ENCODE results near the gene KCNQ1OT1. TPM values are rescaled to one million over a fixed set of nuclear protein-coding genes. Genes with fewer than 3 reads are reported as not detected.

Gene KCNQ1OT1
- total RNA-seq, 1 donor from 2014 or later = 0.57 TPM

GRCh38 chr11:2691991-2692875 is 7.6 kb downstream of the KCNQ1OT1 start:
- intact Hi-C loops (cut with DNase I) = loop anchor here (10.0 kb wide), 1 partner anchor 193 kb away; the partner anchor contains the start of gene CDKN1C
- peak; percentile 55 for DNase-seq (ENCODE audit: low spot score)

- intact Hi-C loops (cut with DNase I) = loop anchor here (10.0 kb wide), 1 partner anchor 193 kb away; the partner anchor contains the start of gene CDKN1C
- peak; percentile 44 for DNase-seq (ENCODE audit: low spot score)
Observed at GRCh38 chr11:2691355-2691761, 8.4 kb downstream of the KCNQ1OT1 start.

- intact Hi-C loops (cut with DNase I) = loop anchor here (10.0 kb wide), 1 partner anchor 194 kb away; the partner anchor contains the start of gene CDKN1C
Observed at GRCh38 chr11:2690596-2691354, 9.0 kb downstream of the KCNQ1OT1 start.

GRCh38 chr11:2689651-2690575 is 9.9 kb downstream of the KCNQ1OT1 start:
- DNase-seq (ENCODE audit: low spot score) = peak; percentile 60
- intact Hi-C loops (cut with DNase I) = loop anchor here (10.0 kb wide), 1 partner anchor 195 kb away; the partner anchor contains the start of gene CDKN1C

More at GRCh38 chr11:2690596-2691354, 9.0 kb downstream of the KCNQ1OT1 start:
- DNase-seq (ENCODE audit: low spot score) = peak; percentile 50

- intact Hi-C loops (cut with DNase I) = no loop called here
Observed at GRCh38 chr11:2688381-2689231, 11.2 kb downstream of the KCNQ1OT1 start.

GRCh38 chr11:2687782-2688191 is 12.0 kb downstream of the KCNQ1OT1 start:
- peak; percentile 59 for DNase-seq (ENCODE audit: low spot score)
- intact Hi-C loops (cut with DNase I) = no loop called here

More at GRCh38 chr11:2688381-2689231, 11.2 kb downstream of the KCNQ1OT1 start:
- peak; percentile 67 for DNase-seq (ENCODE audit: low spot score)

GRCh38 chr11:2687223-2687530 is 12.6 kb downstream of the KCNQ1OT1 start:
- intact Hi-C loops (cut with DNase I) = no loop called here
- DNase-seq (ENCODE audit: low spot score) = peak; percentile 69

GRCh38 chr11:2686360-2687222 is 13.2 kb downstream of the KCNQ1OT1 start:
- peak; percentile 44 for DNase-seq (ENCODE audit: low spot score)
- intact Hi-C loops (cut with DNase I) = no loop called here

- intact Hi-C loops (cut with DNase I) = loop anchor here (2.0 kb wide), 1 partner anchor 45 kb away; no protein-coding TSS in a partner anchor
- peak; percentile 47 for DNase-seq (ENCODE audit: low spot score)
Observed at GRCh38 chr11:2685566-2686359, 14.0 kb downstream of the KCNQ1OT1 start.

GRCh38 chr11:2685051-2685450 is 14.7 kb downstream of the KCNQ1OT1 start:
- intact Hi-C loops (cut with DNase I) = loop anchor here (2.0 kb wide), 1 partner anchor 46 kb away; no protein-coding TSS in a partner anchor

GRCh38 chr11:2684581-2684980 is 15.2 kb downstream of the KCNQ1OT1 start:
- peak; percentile 39 for DNase-seq (ENCODE audit: low spot score)
- intact Hi-C loops (cut with DNase I) = loop anchor here (2.0 kb wide), 1 partner anchor 46 kb away; no protein-coding TSS in a partner anchor

More at GRCh38 chr11:2685051-2685450, 14.7 kb downstream of the KCNQ1OT1 start:
- peak; percentile 44 for DNase-seq (ENCODE audit: low spot score)

GRCh38 chr11:2683806-2684205 is 16.0 kb downstream of the KCNQ1OT1 start:
- intact Hi-C loops (cut with DNase I) = loop anchor here (2.0 kb wide), 1 partner anchor 47 kb away; no protein-coding TSS in a partner anchor
- peak; percentile 38 for DNase-seq (ENCODE audit: low spot score)

GRCh38 chr11:2681408-2682145 is 18.2 kb downstream of the KCNQ1OT1 start:
- no peak for DNase-seq (ENCODE audit: low spot score)
- intact Hi-C loops (cut with DNase I) = no loop called here

GRCh38 chr11:2679011-2679676 is 20.6 kb downstream of the KCNQ1OT1 start:
- intact Hi-C loops (cut with DNase I) = no loop called here
- DNase-seq (ENCODE audit: low spot score) = peak; percentile 35

- DNase-seq (ENCODE audit: low spot score) = no peak
- intact Hi-C loops (cut with DNase I) = no loop called here
Observed at GRCh38 chr11:2678396-2678795, 21.4 kb downstream of the KCNQ1OT1 start.
